ENCODE results near the gene ADAM19. TPM values are rescaled to one million over a fixed set of nuclear protein-coding genes. Genes with fewer than 3 reads are reported as not detected.

ADAM19 gene
- polyA plus RNA-seq, 1 donor from 2014 or later = 9.9 TPM

DNA sequence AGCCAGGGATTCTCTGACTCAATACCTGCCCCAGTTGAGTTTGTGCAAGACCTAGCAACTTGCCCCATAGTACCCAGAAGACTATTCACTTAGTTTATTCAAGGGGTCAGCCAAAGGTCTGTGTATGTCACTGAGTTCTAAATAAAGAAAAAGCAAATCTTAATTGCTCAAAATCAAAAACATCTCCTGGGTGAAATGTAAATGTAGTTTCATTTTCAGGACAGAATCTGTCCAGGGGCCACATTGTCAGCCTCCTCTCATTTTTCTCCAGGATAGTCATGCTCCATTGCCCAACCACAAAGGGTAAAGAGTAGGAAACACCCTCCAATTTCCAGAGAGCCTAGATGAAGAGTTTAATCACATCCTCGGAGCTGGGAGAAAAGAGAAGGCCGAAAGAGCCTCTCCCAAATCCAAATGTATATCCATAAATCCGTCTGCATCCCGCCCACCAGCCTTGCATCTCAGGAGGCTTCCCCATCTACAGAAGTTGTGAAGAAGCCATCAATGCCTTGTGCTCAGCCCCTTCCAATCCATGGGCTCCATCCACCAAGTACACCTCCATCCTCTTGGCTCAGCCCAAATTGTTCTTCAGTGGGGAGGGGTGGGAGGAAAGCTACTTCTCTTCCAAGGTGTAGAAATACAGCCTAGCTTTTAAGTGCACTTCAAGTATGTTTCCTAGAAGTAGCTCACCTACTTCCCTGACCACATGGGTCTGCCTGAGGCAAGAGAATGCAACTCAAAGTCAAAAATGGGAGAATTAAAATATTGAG lies 26.9 kb downstream of the ADAM19 start:
- Histone ChIP-seq H3F3A (ENCODE audit: insufficient read depth, low read length, poor library complexity, severe bottlenecking) (no peaks in the 10 kb centered on the region), H3K9me2 (ENCODE audit: insufficient read depth, low read length) (no peaks in the 10 kb centered on the region), H4K20me1 (ENCODE audit: insufficient read depth) (no peaks in the 10 kb centered on the region), H3K9ac (ENCODE audit: low read length) (no peak overlapping the region), H3K4me2 (ENCODE audit: low read length) (no peak overlapping the region), H3K79me2 (replicated peaks; ENCODE audit: insufficient read depth, low read length) (no peaks in the 10 kb centered on the region), H3K27ac (ENCODE audit: low read length) (no peak overlapping the region), H2AFZ (ENCODE audit: low read depth, low read length) (no peak overlapping the region), H3K27me3 (ENCODE audit: insufficient read depth, low read depth, low read length) (no peaks in the 10 kb centered on the region), H3K4me3 (ENCODE audit: low read length) (no peak overlapping the region), H3K36me3 (ENCODE audit: insufficient read depth, low read length) (no peaks in the 10 kb centered on the region), H3K9me3 (ENCODE audit: low read length) (no peaks in the 10 kb centered on the region)
- TF ChIP-seq SMC3 (conservative IDR thresholded peaks at IDR 0.05; ENCODE audit: poor library complexity) (no peak), TAF1 (IDR thresholded peaks at IDR 0.05; ENCODE audit: low read depth) (no peak), EZH2 (IDR thresholded peaks at IDR 0.05; ENCODE audit: borderline replicate concordance, insufficient read depth, low read length, poor library complexity, severe bottlenecking) (no peak)
- TF ChIP-seq, protein P1, sequence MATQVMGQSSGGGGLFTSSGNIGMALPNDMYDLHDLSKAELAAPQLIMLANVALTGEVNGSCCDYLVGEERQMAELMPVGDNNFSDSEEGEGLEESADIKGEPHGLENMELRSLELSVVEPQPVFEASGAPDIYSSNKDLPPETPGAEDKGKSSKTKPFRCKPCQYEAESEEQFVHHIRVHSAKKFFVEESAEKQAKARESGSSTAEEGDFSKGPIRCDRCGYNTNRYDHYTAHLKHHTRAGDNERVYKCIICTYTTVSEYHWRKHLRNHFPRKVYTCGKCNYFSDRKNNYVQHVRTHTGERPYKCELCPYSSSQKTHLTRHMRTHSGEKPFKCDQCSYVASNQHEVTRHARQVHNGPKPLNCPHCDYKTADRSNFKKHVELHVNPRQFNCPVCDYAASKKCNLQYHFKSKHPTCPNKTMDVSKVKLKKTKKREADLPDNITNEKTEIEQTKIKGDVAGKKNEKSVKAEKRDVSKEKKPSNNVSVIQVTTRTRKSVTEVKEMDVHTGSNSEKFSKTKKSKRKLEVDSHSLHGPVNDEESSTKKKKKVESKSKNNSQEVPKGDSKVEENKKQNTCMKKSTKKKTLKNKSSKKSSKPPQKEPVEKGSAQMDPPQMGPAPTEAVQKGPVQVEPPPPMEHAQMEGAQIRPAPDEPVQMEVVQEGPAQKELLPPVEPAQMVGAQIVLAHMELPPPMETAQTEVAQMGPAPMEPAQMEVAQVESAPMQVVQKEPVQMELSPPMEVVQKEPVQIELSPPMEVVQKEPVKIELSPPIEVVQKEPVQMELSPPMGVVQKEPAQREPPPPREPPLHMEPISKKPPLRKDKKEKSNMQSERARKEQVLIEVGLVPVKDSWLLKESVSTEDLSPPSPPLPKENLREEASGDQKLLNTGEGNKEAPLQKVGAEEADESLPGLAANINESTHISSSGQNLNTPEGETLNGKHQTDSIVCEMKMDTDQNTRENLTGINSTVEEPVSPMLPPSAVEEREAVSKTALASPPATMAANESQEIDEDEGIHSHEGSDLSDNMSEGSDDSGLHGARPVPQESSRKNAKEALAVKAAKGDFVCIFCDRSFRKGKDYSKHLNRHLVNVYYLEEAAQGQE (IDR thresholded peaks at IDR 0.05; ENCODE audit: borderline replicate concordance) = no peak

DNA sequence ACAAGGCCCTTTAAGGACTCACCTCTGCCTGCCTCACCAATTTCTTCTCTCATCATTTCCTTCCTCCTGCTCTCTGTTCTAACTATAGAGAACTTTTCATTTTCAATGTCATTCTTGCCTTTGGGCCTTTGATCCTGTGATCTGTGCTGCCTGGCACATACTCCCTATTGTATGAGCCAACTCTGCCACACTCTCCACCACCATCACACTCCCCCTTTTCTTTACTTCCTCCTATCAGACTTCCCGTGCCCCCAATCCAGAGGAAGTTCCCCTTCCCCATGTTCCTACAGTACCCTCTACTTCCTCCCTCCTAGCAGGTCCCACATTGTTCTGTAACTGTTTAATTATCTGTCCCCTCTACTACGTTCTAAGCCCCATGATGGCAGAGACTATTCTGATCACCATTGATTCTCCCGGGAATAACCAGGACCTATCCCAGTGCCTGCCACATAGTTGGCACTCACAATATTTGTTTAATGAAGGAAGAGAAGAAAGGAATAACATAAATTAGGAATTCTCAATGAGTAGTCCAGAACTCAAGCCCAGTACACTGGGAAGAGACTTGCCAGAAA lies 27.5 kb downstream of the ADAM19 start:
- H3K9me3 ChIP-seq (ENCODE audit: low read length) = no peaks in the 10 kb centered on the region
- H4K20me1 ChIP-seq (ENCODE audit: insufficient read depth) = no peaks in the 10 kb centered on the region
- no peaks in the 10 kb centered on the region for H3K79me2 ChIP-seq (replicated peaks; ENCODE audit: insufficient read depth, low read length)
- H2AFZ ChIP-seq (ENCODE audit: low read depth, low read length) = no peak overlapping the region
- H3K27me3 ChIP-seq (ENCODE audit: insufficient read depth, low read depth, low read length) = no peaks in the 10 kb centered on the region
- H3K27ac ChIP-seq (ENCODE audit: low read length) = no peak overlapping the region
- H3K9me2 ChIP-seq (ENCODE audit: insufficient read depth, low read length) = no peaks in the 10 kb centered on the region
- TF ChIP-seq EZH2 (IDR thresholded peaks at IDR 0.05; ENCODE audit: borderline replicate concordance, insufficient read depth, low read length, poor library complexity, severe bottlenecking) (no peak), SMC3 (conservative IDR thresholded peaks at IDR 0.05; ENCODE audit: poor library complexity) (no peak), POLR2AphosphoS5 (IDR thresholded peaks at IDR 0.05) (no peak), TAF1 (IDR thresholded peaks at IDR 0.05; ENCODE audit: low read depth) (no peak), MXI1 (conservative IDR thresholded peaks at IDR 0.05; ENCODE audit: poor library complexity, severe bottlenecking) (no peak), RAD21 (conservative IDR thresholded peaks at IDR 0.05) (no peak), EP300 (conservative IDR thresholded peaks at IDR 0.05; ENCODE audit: poor library complexity, severe bottlenecking) (no peak)
- TF ChIP-seq, protein P2, sequence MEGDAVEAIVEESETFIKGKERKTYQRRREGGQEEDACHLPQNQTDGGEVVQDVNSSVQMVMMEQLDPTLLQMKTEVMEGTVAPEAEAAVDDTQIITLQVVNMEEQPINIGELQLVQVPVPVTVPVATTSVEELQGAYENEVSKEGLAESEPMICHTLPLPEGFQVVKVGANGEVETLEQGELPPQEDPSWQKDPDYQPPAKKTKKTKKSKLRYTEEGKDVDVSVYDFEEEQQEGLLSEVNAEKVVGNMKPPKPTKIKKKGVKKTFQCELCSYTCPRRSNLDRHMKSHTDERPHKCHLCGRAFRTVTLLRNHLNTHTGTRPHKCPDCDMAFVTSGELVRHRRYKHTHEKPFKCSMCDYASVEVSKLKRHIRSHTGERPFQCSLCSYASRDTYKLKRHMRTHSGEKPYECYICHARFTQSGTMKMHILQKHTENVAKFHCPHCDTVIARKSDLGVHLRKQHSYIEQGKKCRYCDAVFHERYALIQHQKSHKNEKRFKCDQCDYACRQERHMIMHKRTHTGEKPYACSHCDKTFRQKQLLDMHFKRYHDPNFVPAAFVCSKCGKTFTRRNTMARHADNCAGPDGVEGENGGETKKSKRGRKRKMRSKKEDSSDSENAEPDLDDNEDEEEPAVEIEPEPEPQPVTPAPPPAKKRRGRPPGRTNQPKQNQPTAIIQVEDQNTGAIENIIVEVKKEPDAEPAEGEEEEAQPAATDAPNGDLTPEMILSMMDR (IDR thresholded peaks at IDR 0.05; ENCODE audit: poor library complexity, severe bottlenecking) = no peak
- TF ChIP-seq, protein P1 (IDR thresholded peaks at IDR 0.05; ENCODE audit: borderline replicate concordance) = no peak
- H3K4me3 ChIP-seq (ENCODE audit: low read length) = no peak overlapping the region
- H3F3A ChIP-seq (ENCODE audit: insufficient read depth, low read length, poor library complexity, severe bottlenecking) = no peaks in the 10 kb centered on the region
- no peak overlapping the region for H3K9ac ChIP-seq (ENCODE audit: low read length)
- no peak overlapping the region for H3K4me2 ChIP-seq (ENCODE audit: low read length)
- H3K36me3 ChIP-seq (ENCODE audit: insufficient read depth, low read length) = no peaks in the 10 kb centered on the region
